ENCODE results near the gene KLHL35.
A peak's percentile ranks its signal among the peaks of the same experiment; 100 is the strongest.

Gene KLHL35

DNA sequence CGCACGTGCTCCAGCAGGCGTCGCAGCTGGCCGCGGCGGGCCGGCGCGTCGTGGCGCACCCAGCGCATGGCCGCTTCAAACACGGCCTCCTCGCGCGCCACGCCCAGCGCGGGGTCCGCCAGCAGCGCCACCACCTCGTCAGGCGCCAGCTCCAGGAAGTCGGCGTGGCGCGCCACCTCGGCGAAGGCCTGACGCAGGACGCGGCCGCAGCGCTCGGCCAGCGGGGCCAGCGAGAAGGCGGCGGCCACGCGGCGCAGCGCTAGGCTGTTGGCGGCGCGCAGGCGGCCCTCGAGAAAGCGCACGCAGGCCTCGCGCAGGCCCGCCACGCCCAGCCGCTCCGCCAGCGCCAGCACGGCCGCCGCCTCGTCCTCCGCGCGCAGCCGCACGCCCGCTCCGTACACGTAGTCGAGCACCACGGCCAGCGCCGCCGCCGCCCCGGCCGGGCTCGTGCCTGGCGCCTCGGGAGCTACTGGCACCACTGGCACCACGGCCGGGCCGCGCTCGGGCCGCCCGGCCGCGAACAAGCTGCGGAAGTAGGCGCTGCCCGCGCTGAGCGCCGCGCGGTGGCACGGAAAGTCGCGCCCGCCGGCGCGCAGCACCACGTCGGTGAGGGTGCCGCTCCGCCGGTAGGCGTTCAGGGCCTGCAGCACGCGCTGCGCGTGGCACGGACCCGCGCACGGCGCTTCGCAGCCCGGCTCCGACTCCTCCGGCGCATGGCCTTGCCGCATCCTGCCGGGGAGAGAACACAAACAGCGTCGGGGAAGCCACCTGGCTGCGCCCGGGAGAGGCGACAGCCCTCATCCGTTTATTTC, 2.9 kb downstream of the KLHL35 start:
- peak overlapping the region in 5 of 7 experiments; percentile 23 to 66 (median 59) for H3K4me3 ChIP-seq (ENCODE audit: control insufficient read depth in 1 of 7, extremely low read depth in 1 of 7, insufficient read depth in 4 of 7, low read depth in 2 of 7, low read length in 6 of 7)
- H3K36me3 ChIP-seq (ENCODE audit: control insufficient read depth in 4 of 4, insufficient read depth in 4 of 4, low read length in 3 of 4), result peaks cover 0 to 3% (median 0%) of the 10 kb centered on the region in 4 experiments
- H3K4me1 ChIP-seq (ENCODE audit: control extremely low read depth in 1 of 4, control insufficient read depth in 4 of 4, insufficient read depth in 4 of 4, low read length in 3 of 4), result peaks cover 0 to 27% (median 13%) of the 10 kb centered on the region in 4 experiments
- H3K9me3 ChIP-seq (ENCODE audit: control extremely low read depth in 1 of 5, control insufficient read depth in 4 of 5, insufficient read depth in 2 of 5, low read depth in 1 of 5, low read length in 4 of 5), result peaks cover 0 to 14% (median 9%) of the 10 kb centered on the region in 5 experiments
- peaks cover 4 to 69% (median 34%) of the 10 kb centered on the region in 5 experiments for H3K27me3 ChIP-seq (replicated peaks in 2 of 5; ENCODE audit: control insufficient read depth in 4 of 5, insufficient read depth in 5 of 5, low read length in 4 of 5)
- CTCF ChIA-PET, result interaction anchor here (0.6 to 3.9 kb wide), 8 partner anchors 10 to 154 kb away, joined by 3 to 26 read pairs (median 4); partner anchors contain the start of gene SERPINH1
- H3K27ac ChIP-seq (ENCODE audit: insufficient read depth in 1 of 2, low read depth in 1 of 2, low read length in 2 of 2, poor library complexity in 1 of 2, severe bottlenecking in 2 of 2), result no peak overlapping the region
- peak; percentile 64 to 87 (median 76) for DNase-seq
- POLR2A ChIA-PET, result interaction anchor here (1.3 kb wide), 1 partner anchor 29 kb away, joined by 3 read pairs; no protein-coding TSS in a partner anchor
- 2% methylated on average over 129 of the region's 134 CpGs for WGBS (ENCODE audit: insufficient coverage)

DNA sequence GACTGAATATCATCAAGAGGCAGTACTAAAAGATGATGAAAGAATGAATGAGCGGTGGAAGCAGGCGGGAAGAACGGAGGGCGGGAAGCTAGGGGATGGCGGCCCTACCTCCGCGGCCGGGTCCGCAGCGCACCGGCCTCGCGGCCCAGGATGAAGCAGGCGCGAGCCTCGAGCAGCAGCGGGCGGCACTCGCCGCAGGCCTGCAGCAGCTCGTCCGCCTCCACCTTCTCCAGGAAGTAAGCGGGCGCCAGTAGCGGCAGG, 3.4 kb downstream of the KLHL35 start:
- H3K4me1 ChIP-seq (ENCODE audit: control extremely low read depth in 1 of 4, control insufficient read depth in 4 of 4, insufficient read depth in 4 of 4, low read length in 3 of 4), result peaks cover 0 to 27% (median 13%) of the 10 kb centered on the region in 4 experiments
- H3K27me3 ChIP-seq (replicated peaks in 2 of 5; ENCODE audit: control insufficient read depth in 4 of 5, insufficient read depth in 5 of 5, low read length in 4 of 5), result peaks cover 4 to 69% (median 34%) of the 10 kb centered on the region in 5 experiments
- peak overlapping the region in 3 of 7 experiments; percentile 56 to 66 (median 59) for H3K4me3 ChIP-seq (ENCODE audit: control insufficient read depth in 1 of 7, extremely low read depth in 1 of 7, insufficient read depth in 4 of 7, low read depth in 2 of 7, low read length in 6 of 7)
- peaks cover 0 to 3% (median 0%) of the 10 kb centered on the region in 4 experiments for H3K36me3 ChIP-seq (ENCODE audit: control insufficient read depth in 4 of 4, insufficient read depth in 4 of 4, low read length in 3 of 4)
- H3K9me3 ChIP-seq (ENCODE audit: control extremely low read depth in 1 of 5, control insufficient read depth in 4 of 5, insufficient read depth in 2 of 5, low read depth in 1 of 5, low read length in 4 of 5), result peaks cover 0 to 14% (median 9%) of the 10 kb centered on the region in 5 experiments
- ChIA-PET CTCF (interaction anchor here (0.7 to 3.9 kb wide), 7 partner anchors 9 to 154 kb away, joined by 3 to 26 read pairs (median 4); partner anchors contain the start of gene SERPINH1), POLR2A (interaction anchor here (1.3 kb wide), 1 partner anchor 28 kb away, joined by 3 read pairs; no protein-coding TSS in a partner anchor)
- H3K27ac ChIP-seq (ENCODE audit: insufficient read depth in 1 of 2, low read depth in 1 of 2, low read length in 2 of 2, poor library complexity in 1 of 2, severe bottlenecking in 2 of 2), result no peak overlapping the region
- WGBS (ENCODE audit: insufficient coverage), result 35% methylated on average over 24 of the region's 25 CpGs
- DNase-seq, result no peak

DNA sequence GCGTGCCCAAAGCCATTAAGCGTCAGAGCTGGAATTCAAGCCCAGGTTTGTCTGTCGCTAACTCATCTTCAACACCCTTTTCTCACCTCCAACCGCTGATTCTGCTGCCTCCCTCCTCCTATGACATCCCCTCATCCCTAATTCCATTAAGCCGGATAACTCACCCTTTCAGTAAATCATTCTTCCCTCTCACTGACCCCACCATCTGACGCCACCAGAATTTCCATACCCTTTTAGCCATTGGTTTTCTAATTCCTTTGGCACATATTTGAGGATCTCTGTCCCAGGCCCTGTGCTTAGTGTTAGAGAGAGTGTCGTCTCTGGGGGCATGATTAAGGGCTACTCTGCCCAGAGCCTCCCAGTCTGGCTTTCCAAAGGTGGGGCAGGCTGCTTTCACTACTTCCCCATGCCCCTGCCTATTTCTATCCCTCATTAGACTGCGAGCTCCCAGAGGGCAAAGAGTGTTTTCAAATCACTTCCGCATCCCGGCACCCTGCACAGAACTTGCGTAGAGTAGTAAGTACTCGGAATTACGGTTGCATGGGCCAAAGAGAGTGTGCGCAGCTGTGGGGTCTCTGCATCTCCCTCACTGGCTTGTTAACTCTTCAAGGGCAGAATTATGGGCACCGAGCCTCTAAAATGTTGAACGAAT, 3.9 kb downstream of the KLHL35 start:
- 81% methylated on average over 16 of the region's 16 CpGs for WGBS (ENCODE audit: insufficient coverage)
- peaks cover 0 to 3% (median 0%) of the 10 kb centered on the region in 4 experiments for H3K36me3 ChIP-seq (ENCODE audit: control insufficient read depth in 4 of 4, insufficient read depth in 4 of 4, low read length in 3 of 4)
- ChIA-PET POLR2A (interaction anchor here (1.3 kb wide), 1 partner anchor 28 kb away, joined by 3 read pairs; no protein-coding TSS in a partner anchor), CTCF (interaction anchor here (0.7 to 3.9 kb wide), 6 partner anchors 9 to 155 kb away, joined by 3 to 26 read pairs (median 6); partner anchors contain the start of gene SERPINH1)
- H3K27ac ChIP-seq (ENCODE audit: insufficient read depth in 1 of 2, low read depth in 1 of 2, low read length in 2 of 2, poor library complexity in 1 of 2, severe bottlenecking in 2 of 2), result no peak overlapping the region
- no peak for DNase-seq
- H3K27me3 ChIP-seq (replicated peaks in 2 of 5; ENCODE audit: control insufficient read depth in 4 of 5, insufficient read depth in 5 of 5, low read length in 4 of 5), result peaks cover 4 to 69% (median 34%) of the 10 kb centered on the region in 5 experiments
- H3K4me3 ChIP-seq (ENCODE audit: control insufficient read depth in 1 of 7, extremely low read depth in 1 of 7, insufficient read depth in 4 of 7, low read depth in 2 of 7, low read length in 6 of 7), result peak overlapping the region in 1 of 7 experiments; percentile 56
- H3K9me3 ChIP-seq (ENCODE audit: control extremely low read depth in 1 of 5, control insufficient read depth in 4 of 5, insufficient read depth in 2 of 5, low read depth in 1 of 5, low read length in 4 of 5), result peaks cover 0 to 14% (median 9%) of the 10 kb centered on the region in 5 experiments
- H3K4me1 ChIP-seq (ENCODE audit: control extremely low read depth in 1 of 4, control insufficient read depth in 4 of 4, insufficient read depth in 4 of 4, low read length in 3 of 4), result peaks cover 0 to 27% (median 13%) of the 10 kb centered on the region in 4 experiments

DNA sequence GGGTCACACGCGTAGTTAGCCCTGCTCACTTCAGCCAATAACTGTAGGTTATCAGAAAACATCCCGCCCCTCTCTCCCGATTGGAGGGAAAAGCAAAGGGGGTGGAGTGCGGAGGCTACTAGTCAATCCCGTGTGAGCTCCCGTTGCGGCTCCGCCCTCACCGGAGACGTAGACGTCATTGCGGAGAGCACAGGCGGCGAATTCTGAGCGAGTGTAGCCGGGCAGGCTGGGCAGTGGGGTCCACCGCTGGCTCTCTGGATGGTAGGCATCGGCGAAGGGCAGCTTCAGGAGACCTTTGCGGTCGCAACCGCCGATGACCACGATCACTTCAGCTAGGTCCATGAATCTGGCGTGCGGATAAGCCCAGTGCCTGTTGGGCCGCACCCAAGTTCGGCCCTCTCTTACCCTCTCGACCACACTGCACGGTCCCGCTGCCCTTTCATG, 4.7 kb downstream of the KLHL35 start:
- Histone ChIP-seq H3K4me3 (ENCODE audit: control insufficient read depth in 1 of 7, extremely low read depth in 1 of 7, insufficient read depth in 4 of 7, low read depth in 2 of 7, low read length in 6 of 7) (peak overlapping the region in 2 of 7 experiments; percentile 44 to 64), H3K27me3 (replicated peaks in 2 of 5; ENCODE audit: control insufficient read depth in 4 of 5, insufficient read depth in 5 of 5, low read length in 4 of 5) (peaks cover 4 to 67% (median 34%) of the 10 kb centered on the region in 5 experiments), H3K4me1 (ENCODE audit: control extremely low read depth in 1 of 4, control insufficient read depth in 4 of 4, insufficient read depth in 4 of 4, low read length in 3 of 4) (peaks cover 0 to 27% (median 13%) of the 10 kb centered on the region in 4 experiments), H3K36me3 (ENCODE audit: control insufficient read depth in 4 of 4, insufficient read depth in 4 of 4, low read length in 3 of 4) (peaks cover 0 to 6% (median under 1%) of the 10 kb centered on the region in 4 experiments), H3K9me3 (ENCODE audit: control extremely low read depth in 1 of 5, control insufficient read depth in 4 of 5, insufficient read depth in 2 of 5, low read depth in 1 of 5, low read length in 4 of 5) (peaks cover 0 to 14% (median 9%) of the 10 kb centered on the region in 5 experiments), H3K27ac (ENCODE audit: insufficient read depth in 1 of 2, low read depth in 1 of 2, low read length in 2 of 2, poor library complexity in 1 of 2, severe bottlenecking in 2 of 2) (no peak overlapping the region)
- peak; percentile 74 to 91 (median 91) for DNase-seq
- 39% methylated on average over 27 of the region's 32 CpGs for whole genome bisulfite sequencing (ENCODE audit: insufficient coverage)
- POLR2A ChIA-PET, result no interaction called here
- CTCF ChIA-PET, result interaction anchor here (0.7 to 3.6 kb wide), 5 partner anchors 8 to 103 kb away, joined by 3 to 20 read pairs (median 3); no protein-coding TSS in a partner anchor

DNA sequence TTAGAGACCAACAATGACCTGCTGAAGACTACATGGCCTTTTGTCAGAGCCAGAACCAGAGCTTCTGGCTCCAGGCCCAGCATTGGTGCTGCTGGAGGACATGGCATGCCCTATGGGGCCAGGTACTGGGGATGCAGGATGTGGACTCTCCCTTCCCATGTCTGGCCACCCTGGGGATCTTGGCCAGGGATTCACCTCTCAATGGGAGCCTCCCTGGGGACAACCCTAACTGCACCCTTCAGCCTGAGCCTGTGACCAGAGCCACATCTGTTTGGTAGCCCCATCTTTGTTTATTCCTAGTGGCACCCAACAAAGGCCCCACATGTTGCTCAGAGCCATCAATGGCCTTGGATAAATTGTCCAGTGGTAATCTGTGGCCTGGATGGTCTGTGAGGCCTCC, 5.8 kb downstream of the KLHL35 start:
- no peak for DNase-seq
- CTCF ChIA-PET, result interaction anchor here (1.0 to 3.6 kb wide), 4 partner anchors 9 to 101 kb away, joined by 3 to 20 read pairs (median 4); no protein-coding TSS in a partner anchor
- H3K27me3 ChIP-seq (replicated peaks in 2 of 5; ENCODE audit: control insufficient read depth in 4 of 5, insufficient read depth in 5 of 5, low read length in 4 of 5), result peaks cover 4 to 56% (median 29%) of the 10 kb centered on the region in 5 experiments
- H3K4me3 ChIP-seq (ENCODE audit: control insufficient read depth in 1 of 7, extremely low read depth in 1 of 7, insufficient read depth in 4 of 7, low read depth in 2 of 7, low read length in 6 of 7), result no peak overlapping the region
- POLR2A ChIA-PET, result no interaction called here
- peaks cover 0 to 14% (median 9%) of the 10 kb centered on the region in 5 experiments for H3K9me3 ChIP-seq (ENCODE audit: control extremely low read depth in 1 of 5, control insufficient read depth in 4 of 5, insufficient read depth in 2 of 5, low read depth in 1 of 5, low read length in 4 of 5)
- no peak overlapping the region for H3K27ac ChIP-seq (ENCODE audit: insufficient read depth in 1 of 2, low read depth in 1 of 2, low read length in 2 of 2, poor library complexity in 1 of 2, severe bottlenecking in 2 of 2)
- peaks cover 0 to 16% (median 9%) of the 10 kb centered on the region in 4 experiments for H3K36me3 ChIP-seq (ENCODE audit: control insufficient read depth in 4 of 4, insufficient read depth in 4 of 4, low read length in 3 of 4)
- peaks cover 0 to 27% (median 13%) of the 10 kb centered on the region in 4 experiments for H3K4me1 ChIP-seq (ENCODE audit: control extremely low read depth in 1 of 4, control insufficient read depth in 4 of 4, insufficient read depth in 4 of 4, low read length in 3 of 4)

DNA sequence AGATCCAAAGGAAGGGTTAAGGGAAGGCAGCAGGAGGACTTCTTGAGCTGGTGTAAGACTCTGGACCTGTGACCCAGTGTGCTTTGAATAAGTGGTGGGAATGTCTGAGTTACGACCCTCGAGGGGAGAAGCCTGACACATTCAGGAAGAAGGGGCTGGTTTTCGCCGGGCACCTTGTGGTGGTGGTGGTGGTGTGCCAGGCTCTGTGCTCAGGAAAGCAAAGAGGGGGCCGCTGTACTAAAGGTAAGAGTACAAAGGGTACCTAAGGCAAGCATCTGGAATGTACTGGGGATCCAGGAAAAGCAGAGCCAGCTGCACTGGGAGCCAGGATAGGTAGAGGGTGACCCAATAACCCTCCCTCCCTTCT, 6.3 kb downstream of the KLHL35 start:
- WGBS (ENCODE audit: insufficient coverage), result 82% methylated on average over 5 of the region's 5 CpGs
- Histone ChIP-seq H3K4me1 (ENCODE audit: control extremely low read depth in 1 of 4, control insufficient read depth in 4 of 4, insufficient read depth in 4 of 4, low read length in 3 of 4) (peaks cover 0 to 27% (median 13%) of the 10 kb centered on the region in 4 experiments), H3K4me3 (ENCODE audit: control insufficient read depth in 1 of 7, extremely low read depth in 1 of 7, insufficient read depth in 4 of 7, low read depth in 2 of 7, low read length in 6 of 7) (no peak overlapping the region), H3K9me3 (ENCODE audit: control extremely low read depth in 1 of 5, control insufficient read depth in 4 of 5, insufficient read depth in 2 of 5, low read depth in 1 of 5, low read length in 4 of 5) (peaks cover 0 to 14% (median 9%) of the 10 kb centered on the region in 5 experiments), H3K27me3 (replicated peaks in 2 of 5; ENCODE audit: control insufficient read depth in 4 of 5, insufficient read depth in 5 of 5, low read length in 4 of 5) (peaks cover 4 to 51% (median 24%) of the 10 kb centered on the region in 5 experiments), H3K36me3 (ENCODE audit: control insufficient read depth in 4 of 4, insufficient read depth in 4 of 4, low read length in 3 of 4) (peaks cover 0 to 16% (median 11%) of the 10 kb centered on the region in 4 experiments), H3K27ac (ENCODE audit: insufficient read depth in 1 of 2, low read depth in 1 of 2, low read length in 2 of 2, poor library complexity in 1 of 2, severe bottlenecking in 2 of 2) (no peak overlapping the region)
- no peak for DNase-seq
- ChIA-PET CTCF (interaction anchor here (1.0 to 3.6 kb wide), 4 partner anchors 13 to 102 kb away, joined by 3 to 20 read pairs (median 6); no protein-coding TSS in a partner anchor), POLR2A (no interaction called here)

Measured in common myeloid progenitor, CD34-positive (primary cell).